GM12892 (cell line): Measurements from ENCODE around the gene ASB2.

Experiments
- POLR2A ChIP-seq: IDR thresholded peaks from 2 replicates; pipeline ENCODE4 v1.6.1; 2011; ENCODE audit warnings: low read depth, low read length, control low read depth
- TAF1 ChIP-seq: IDR thresholded peaks from 2 replicates; pipeline ENCODE4 v1.6.1; 2011; ENCODE audit warnings: low read depth, mild to moderate bottlenecking, control low read depth, low read length, borderline replicate concordance

DNA sequence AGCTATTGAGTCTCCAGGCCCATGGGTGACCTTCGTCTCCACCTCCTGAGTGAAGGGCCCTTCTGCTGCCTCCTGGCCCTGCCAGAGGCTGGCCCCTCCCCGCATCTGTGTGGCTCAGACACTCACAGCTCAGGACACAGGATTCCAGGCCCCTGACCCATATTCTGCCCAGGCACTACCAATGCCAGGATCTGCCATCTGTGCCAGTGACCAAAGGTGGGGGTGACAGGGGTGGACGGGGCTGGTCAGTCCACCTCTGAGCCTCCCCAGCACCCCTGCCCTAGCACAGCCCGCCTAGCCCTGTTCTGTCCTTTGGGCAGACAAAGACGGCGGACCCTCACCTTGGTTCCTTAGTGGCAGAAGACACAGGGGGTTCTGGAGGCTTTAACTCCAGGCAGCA is 2.8 kb downstream of the ASB2 start:
- TF ChIP-seq POLR2A (no peak), TAF1 (no peak)
